ENCODE data around the gene OOSP4B. TPM values are rescaled to one million over a fixed set of nuclear protein-coding genes. Genes with fewer than 3 reads are reported as not detected.
"Not testable (repeated sequence)": the region's sequence is repeated elsewhere in the genome, so short reads cannot be mapped to it uniquely, and the experiment has no call there.

OOSP4B gene
- not detected for polyA plus RNA-seq (2012; ENCODE audit: low read depth, missing spikeins)

GRCh38 chr11:60016881-60017280 is at the start of gene OOSP4B:
TSS of gene OOSP4B (plus strand) at chr11:60017181.
- no peak for TF ChIP-seq TAF1 (IDR thresholded peaks at IDR 0.05; ENCODE audit: low read depth, low read length)
- DNase-seq (ENCODE audit: insufficient read length, low spot score) (no peak), FAIRE-seq (no peak)

DNA sequence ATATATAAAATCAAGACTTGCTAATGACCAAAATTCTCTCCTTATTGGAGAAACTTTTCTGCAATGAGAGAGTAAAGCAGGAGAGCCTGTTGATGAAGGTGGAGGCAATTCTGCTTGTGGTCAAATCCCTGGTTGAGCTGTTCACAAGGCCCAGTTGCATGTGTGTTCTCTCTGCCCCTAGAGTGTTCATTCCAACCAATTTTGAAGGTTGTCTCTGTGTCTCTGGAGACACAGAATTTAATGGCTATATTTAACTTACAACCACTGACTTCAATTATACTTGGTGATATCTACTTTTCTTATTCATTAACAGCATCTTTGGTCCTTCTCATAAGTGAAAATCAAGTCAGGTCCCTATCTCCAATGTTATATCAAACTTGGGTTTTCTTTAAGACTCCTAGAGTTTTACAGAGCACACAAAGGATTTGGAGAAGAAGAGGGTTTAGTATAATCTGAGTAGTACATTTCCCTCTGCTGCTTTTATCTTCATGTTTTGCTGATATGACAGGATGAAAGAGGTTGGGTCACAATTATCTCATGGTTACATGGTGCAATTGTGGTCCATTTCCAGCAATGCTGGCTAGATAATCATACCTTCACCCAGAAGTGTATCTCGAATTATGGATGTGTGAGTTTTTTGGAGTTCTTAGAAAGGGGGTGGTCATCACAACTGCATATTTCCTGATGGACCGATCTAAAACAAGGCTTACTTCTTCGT is 49.1 kb upstream of the OOSP4B start:
- FAIRE-seq (no peak), DNase-seq (ENCODE audit: insufficient read length, low spot score) (no peak)
- TF ChIP-seq POLR2A (IDR thresholded peaks at IDR 0.05; ENCODE audit: low read depth, low read length) (no peak), SPI1 (IDR thresholded peaks at IDR 0.05; ENCODE audit: low read depth, low read length) (no peak), TAF1 (IDR thresholded peaks at IDR 0.05; ENCODE audit: low read depth, low read length) (no peak), POU2F2 (IDR thresholded peaks at IDR 0.05; ENCODE audit: low read depth, low read length) (no peak), PAX5 (IDR thresholded peaks at IDR 0.05; ENCODE audit: insufficient read depth, low read length, severe bottlenecking) (no peak), POLR2AphosphoS5 (IDR thresholded peaks at IDR 0.05; ENCODE audit: low read depth, low read length) (no peak)

DNA sequence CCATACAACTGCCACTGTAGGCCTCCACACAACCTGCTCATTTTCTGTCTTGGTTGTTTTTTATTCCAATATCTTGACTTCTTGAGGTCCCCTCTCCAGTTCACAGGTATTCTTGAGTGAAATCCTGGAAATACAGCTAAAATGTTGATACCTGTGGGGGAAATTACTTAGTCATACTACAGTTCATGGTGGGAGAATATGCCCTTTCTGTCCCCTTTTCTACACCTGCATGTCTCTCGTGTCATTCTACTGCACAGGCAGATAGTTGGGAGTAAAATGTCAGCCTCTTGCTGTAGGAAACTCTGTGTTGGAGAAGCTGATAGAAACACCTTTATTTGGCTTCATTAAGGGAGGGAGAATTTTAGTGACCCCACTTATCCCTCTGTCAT is 48.6 kb upstream of the OOSP4B start:
- no peak for DNase-seq (ENCODE audit: insufficient read length, low spot score)
- FAIRE-seq, result no peak
- TF ChIP-seq POU2F2 (IDR thresholded peaks at IDR 0.05; ENCODE audit: low read depth, low read length), result no peak
- no peak for TF ChIP-seq SPI1 (IDR thresholded peaks at IDR 0.05; ENCODE audit: low read depth, low read length)
- TF ChIP-seq POLR2A (IDR thresholded peaks at IDR 0.05; ENCODE audit: low read depth, low read length), result no peak
- no peak for TF ChIP-seq POLR2AphosphoS5 (IDR thresholded peaks at IDR 0.05; ENCODE audit: low read depth, low read length)
- TF ChIP-seq PAX5 (IDR thresholded peaks at IDR 0.05; ENCODE audit: insufficient read depth, low read length, severe bottlenecking), result no peak
- no peak for TF ChIP-seq TAF1 (IDR thresholded peaks at IDR 0.05; ENCODE audit: low read depth, low read length)

DNA sequence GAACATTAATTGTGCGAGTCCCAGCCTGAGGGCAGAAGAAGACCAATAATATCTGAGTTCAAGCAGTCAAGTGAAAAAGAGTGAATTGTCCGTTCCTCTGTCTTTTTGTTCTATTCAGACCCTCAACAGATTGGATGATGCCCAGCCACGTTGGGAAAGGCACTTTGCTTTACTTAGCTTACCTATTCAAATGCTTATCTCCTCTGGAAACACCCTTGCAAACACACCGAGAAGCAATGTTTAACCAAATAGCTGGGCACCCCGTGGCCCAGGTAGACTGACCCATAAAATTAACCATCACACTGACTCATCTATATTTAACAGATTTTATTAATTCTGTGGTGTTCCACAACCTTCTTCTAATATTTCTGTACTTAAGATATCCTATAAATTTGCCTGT is 43.9 kb upstream of the OOSP4B start:
- TF ChIP-seq POU2F2 (IDR thresholded peaks at IDR 0.05; ENCODE audit: low read depth, low read length) (no peak), TAF1 (IDR thresholded peaks at IDR 0.05; ENCODE audit: low read depth, low read length) (no peak), POLR2AphosphoS5 (IDR thresholded peaks at IDR 0.05; ENCODE audit: low read depth, low read length) (no peak)
- FAIRE-seq (no peak), DNase-seq (ENCODE audit: insufficient read length, low spot score) (no peak)

GRCh38 chr11:59981106-59981770 is 35.7 kb upstream of the OOSP4B start:
- DNase-seq (ENCODE audit: insufficient read length, low spot score) (no peak), FAIRE-seq (no peak)
- TF ChIP-seq POU2F2 (IDR thresholded peaks at IDR 0.05; ENCODE audit: low read depth, low read length) (no peak), SPI1 (IDR thresholded peaks at IDR 0.05; ENCODE audit: low read depth, low read length) (no peak), POLR2A (IDR thresholded peaks at IDR 0.05; ENCODE audit: low read depth, low read length) (no peak), TAF1 (IDR thresholded peaks at IDR 0.05; ENCODE audit: low read depth, low read length) (no peak), POLR2AphosphoS5 (IDR thresholded peaks at IDR 0.05; ENCODE audit: low read depth, low read length) (no peak)

- FAIRE-seq; DNase-seq (ENCODE audit: insufficient read length, low spot score): not testable (repeated sequence)
These were observed 34.9 kb upstream of the OOSP4B start for GRCh38 chr11:59982037-59982436.

GRCh38 chr11:59983212-59983611 is 33.8 kb upstream of the OOSP4B start:
- TF ChIP-seq POLR2AphosphoS5 (IDR thresholded peaks at IDR 0.05; ENCODE audit: low read depth, low read length) (no peak), TAF1 (IDR thresholded peaks at IDR 0.05; ENCODE audit: low read depth, low read length) (no peak), POU2F2 (IDR thresholded peaks at IDR 0.05; ENCODE audit: low read depth, low read length) (no peak), SPI1 (IDR thresholded peaks at IDR 0.05; ENCODE audit: low read depth, low read length) (no peak), POLR2A (IDR thresholded peaks at IDR 0.05; ENCODE audit: low read depth, low read length) (no peak), PAX5 (IDR thresholded peaks at IDR 0.05; ENCODE audit: insufficient read depth, low read length, severe bottlenecking) (no peak)
- FAIRE-seq (no peak), DNase-seq (ENCODE audit: insufficient read length, low spot score) (no peak)

DNA sequence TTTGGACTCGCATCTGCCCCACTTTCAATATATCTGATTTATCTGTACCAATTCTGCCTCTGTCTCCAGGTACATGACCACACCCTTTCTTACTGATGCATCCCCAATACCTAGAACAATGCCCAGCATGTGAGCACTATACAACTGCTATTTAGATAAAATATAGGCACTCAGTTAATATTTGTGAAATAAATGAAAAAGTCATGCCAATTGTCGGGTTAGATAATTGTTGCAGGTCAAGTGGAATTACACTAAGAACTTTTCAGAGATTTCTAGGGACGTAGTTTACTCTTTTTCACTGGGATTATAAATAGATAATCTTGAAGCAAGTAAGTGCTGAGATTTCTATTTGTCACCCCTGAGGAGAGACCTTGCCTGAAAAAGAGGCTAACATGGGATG is 32.6 kb upstream of the OOSP4B start:
- TF ChIP-seq POLR2AphosphoS5 (IDR thresholded peaks at IDR 0.05; ENCODE audit: low read depth, low read length) (no peak), TAF1 (IDR thresholded peaks at IDR 0.05; ENCODE audit: low read depth, low read length) (no peak), POU2F2 (IDR thresholded peaks at IDR 0.05; ENCODE audit: low read depth, low read length) (no peak), PAX5 (IDR thresholded peaks at IDR 0.05; ENCODE audit: insufficient read depth, low read length, severe bottlenecking) (no peak), SPI1 (IDR thresholded peaks at IDR 0.05; ENCODE audit: low read depth, low read length) (no peak), POLR2A (IDR thresholded peaks at IDR 0.05; ENCODE audit: low read depth, low read length) (no peak)
- no peak for FAIRE-seq
- no peak for DNase-seq (ENCODE audit: insufficient read length, low spot score)

- no peak for TF ChIP-seq PAX5 (IDR thresholded peaks at IDR 0.05; ENCODE audit: insufficient read depth, low read length, severe bottlenecking)
- FAIRE-seq (no peak), DNase-seq (ENCODE audit: insufficient read length, low spot score) (no peak)
These were observed 26.6 kb upstream of the OOSP4B start for GRCh38 chr11:59990421-59990820.

DNA sequence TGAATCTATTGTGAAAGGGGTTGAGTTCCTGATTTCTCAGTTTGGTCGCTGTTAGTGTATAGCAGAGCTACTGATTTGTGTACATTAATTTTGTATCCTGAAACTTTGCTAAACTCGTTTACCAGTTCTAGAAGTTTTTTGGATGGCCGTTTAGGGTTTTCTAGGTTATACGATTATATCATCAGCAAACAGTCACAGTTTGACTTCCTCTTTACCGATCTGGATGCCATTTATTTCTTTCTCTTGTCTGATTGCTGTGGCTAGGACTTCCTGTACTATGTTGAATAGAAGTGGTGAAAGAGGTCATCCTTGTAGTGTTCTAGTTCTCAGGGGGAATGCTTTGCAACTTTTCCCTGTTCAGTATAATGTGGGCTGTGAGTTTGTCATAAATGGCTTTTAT is 24.6 kb upstream of the OOSP4B start:
- DNase-seq (ENCODE audit: insufficient read length, low spot score), result no peak
- no peak for FAIRE-seq
- no peak for TF ChIP-seq POLR2AphosphoS5 (IDR thresholded peaks at IDR 0.05; ENCODE audit: low read depth, low read length)
- TF ChIP-seq SPI1 (IDR thresholded peaks at IDR 0.05; ENCODE audit: low read depth, low read length), result 0 out of 2 replicates have a peak, but pooled peaks have one; percentile 3
- TF ChIP-seq POU2F2 (IDR thresholded peaks at IDR 0.05; ENCODE audit: low read depth, low read length), result no peak

DNA sequence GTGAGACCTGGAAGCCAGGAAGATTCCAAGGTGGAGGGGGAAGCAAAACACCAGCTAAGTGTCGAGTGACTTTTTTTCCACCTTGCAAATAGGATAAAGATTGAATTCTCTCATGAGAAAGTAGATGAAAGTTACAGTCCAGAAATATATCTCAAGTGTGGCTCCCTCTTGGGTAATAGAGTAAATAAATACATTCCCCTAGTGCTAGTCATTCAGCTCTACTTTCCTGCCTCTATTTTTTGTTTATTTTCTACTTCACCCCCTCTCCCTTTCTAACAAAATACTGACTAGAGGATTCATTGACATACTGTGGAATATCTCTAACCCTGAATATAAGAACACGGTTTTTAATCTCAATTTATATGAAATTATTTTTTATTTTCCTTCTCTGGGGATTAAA is 19.2 kb upstream of the OOSP4B start:
- TF ChIP-seq POLR2AphosphoS5 (IDR thresholded peaks at IDR 0.05; ENCODE audit: low read depth, low read length) (no peak), POU2F2 (IDR thresholded peaks at IDR 0.05; ENCODE audit: low read depth, low read length) (no peak)
- FAIRE-seq (no peak), DNase-seq (ENCODE audit: insufficient read length, low spot score) (no peak)
